Raji (cell line): ENCODE measurements around the gene RPRD1A.

Experiments used
- POLR2A ChIP-seq: IDR thresholded peaks from 2 replicates; pipeline ENCODE4 v1.6.1; 2011; ENCODE audit warnings: low read depth, low read length, control low read depth; ENCODE audit not compliant: insufficient read depth

The RPRD1A gene

GRCh38 chr18:36041146-36041545 is 26.2 kb downstream of the RPRD1A start:
- no peak for TF ChIP-seq POLR2A

GRCh38 chr18:36038102-36038663 is 29.2 kb downstream of the RPRD1A start:
- no peak for TF ChIP-seq POLR2A

- no peak for TF ChIP-seq POLR2A
These were observed 32.1 kb downstream of the RPRD1A start for GRCh38 chr18:36035253-36035652.

- no peak for TF ChIP-seq POLR2A
These were observed 33.0 kb downstream of the RPRD1A start for GRCh38 chr18:36034299-36034895.

- TF ChIP-seq POLR2A, result no peak
These were observed 35.5 kb downstream of the RPRD1A start for GRCh38 chr18:36031903-36032302.

- no peak for TF ChIP-seq POLR2A
These were observed 36.0 kb downstream of the RPRD1A start for GRCh38 chr18:36031407-36031806.

GRCh38 chr18:36028859-36029258 is 38.5 kb downstream of the RPRD1A start:
- no peak for TF ChIP-seq POLR2A

GRCh38 chr18:36025025-36025424 is 42.3 kb downstream of the RPRD1A start:
- no peak for TF ChIP-seq POLR2A

GRCh38 chr18:36023336-36023735 is 44.0 kb downstream of the RPRD1A start:
- no peak for TF ChIP-seq POLR2A

GRCh38 chr18:36020174-36020711 is 47.1 kb downstream of the RPRD1A start:
- TF ChIP-seq POLR2A, result no peak

GRCh38 chr18:36017232-36017631 is 50.1 kb downstream of the RPRD1A start:
- no peak for TF ChIP-seq POLR2A

- no peak for TF ChIP-seq POLR2A
These were observed 51.7 kb downstream of the RPRD1A start for GRCh38 chr18:36015629-36016028.

- TF ChIP-seq POLR2A, result no peak
These were observed 54.5 kb downstream of the RPRD1A start for GRCh38 chr18:36012891-36013290.

GRCh38 chr18:36009214-36009613 is 58.1 kb downstream of the RPRD1A start:
- TF ChIP-seq POLR2A, result no peak

- TF ChIP-seq POLR2A, result no peak
These were observed 60.4 kb downstream of the RPRD1A start for GRCh38 chr18:36006997-36007396.

- no peak for TF ChIP-seq POLR2A
These were observed 67.4 kb downstream of the RPRD1A start for GRCh38 chr18:35999925-36000324.

- no peak for TF ChIP-seq POLR2A
These were observed 68.4 kb downstream of the RPRD1A start for GRCh38 chr18:35998967-35999366.
